HG02642 (cell line): ENCODE data around the gene DCLK1.

Source experiments
- ATAC-seq: cut with Tn5 transposase; IDR thresholded peaks from one replicate; pipeline ENCODE4 v1.9.1; 2021; ENCODE audit warnings: mild to moderate bottlenecking; ENCODE audit not compliant: unreplicated experiment, poor library complexity

DCLK1 gene

GRCh38 chr13:35769812-35770211 is 361.4 kb downstream of the DCLK1 start:
- ATAC-seq: no peak

- no peak for ATAC-seq
These were observed 362.6 kb downstream of the DCLK1 start for GRCh38 chr13:35768551-35768950.

- ATAC-seq: no peak
These were observed 363.1 kb downstream of the DCLK1 start for GRCh38 chr13:35768073-35768472.

- ATAC-seq: no peak
These were observed 363.8 kb downstream of the DCLK1 start for GRCh38 chr13:35767256-35767976.

- no peak for ATAC-seq
These were observed 364.5 kb downstream of the DCLK1 start for GRCh38 chr13:35766663-35767062.

GRCh38 chr13:35765941-35766340 is 365.2 kb downstream of the DCLK1 start:
- no peak for ATAC-seq

GRCh38 chr13:35765366-35765765 is 365.8 kb downstream of the DCLK1 start:
- ATAC-seq: no peak

- ATAC-seq: no peak
These were observed 366.7 kb downstream of the DCLK1 start for GRCh38 chr13:35764326-35765015.

- ATAC-seq: no peak
These were observed 367.4 kb downstream of the DCLK1 start for GRCh38 chr13:35763782-35764123.

- ATAC-seq: no peak
These were observed 368.0 kb downstream of the DCLK1 start for GRCh38 chr13:35763060-35763781.

- ATAC-seq: no peak
These were observed 369.5 kb downstream of the DCLK1 start for GRCh38 chr13:35761440-35762252.

- no peak for ATAC-seq
These were observed 370.4 kb downstream of the DCLK1 start for GRCh38 chr13:35760735-35761281.

GRCh38 chr13:35747594-35747993 is 383.6 kb downstream of the DCLK1 start:
- ATAC-seq: no peak

- ATAC-seq: no peak
These were observed 386.5 kb downstream of the DCLK1 start for GRCh38 chr13:35744566-35745178.

- ATAC-seq: no peak
These were observed 387.0 kb downstream of the DCLK1 start for GRCh38 chr13:35744144-35744543.

GRCh38 chr13:35743165-35743564 is 388.0 kb downstream of the DCLK1 start:
- no peak for ATAC-seq

GRCh38 chr13:35741657-35742056 is 389.5 kb downstream of the DCLK1 start:
- no peak for ATAC-seq

- ATAC-seq: no peak
These were observed 394.3 kb downstream of the DCLK1 start for GRCh38 chr13:35736876-35737275.

GRCh38 chr13:35733827-35734226 is 397.4 kb downstream of the DCLK1 start:
- ATAC-seq: no peak

- no peak for ATAC-seq
These were observed 398.6 kb downstream of the DCLK1 start for GRCh38 chr13:35732565-35732964.
